Stimulated activated CD4-positive, alpha-beta T cell treated with anti-CD3 and anti-CD28 coated beads, Interleukin-1b, Interleukin-23, amount 100 ng/mL, for 24 hours (primary cell): ENCODE data around the gene EPS15.
"Not testable (repeated sequence)": the region's sequence is repeated elsewhere in the genome, so short reads cannot be mapped to it uniquely, and the experiment has no call there.

Experiments
- DNase-seq, 4 experiments: peaks; one replicate each; pipeline ENCODE4 v3.0.0-alpha.2; 2020; ENCODE audit warnings: low read depth in 4 of 4, low spot score in 1 of 4

The EPS15 gene

DNA sequence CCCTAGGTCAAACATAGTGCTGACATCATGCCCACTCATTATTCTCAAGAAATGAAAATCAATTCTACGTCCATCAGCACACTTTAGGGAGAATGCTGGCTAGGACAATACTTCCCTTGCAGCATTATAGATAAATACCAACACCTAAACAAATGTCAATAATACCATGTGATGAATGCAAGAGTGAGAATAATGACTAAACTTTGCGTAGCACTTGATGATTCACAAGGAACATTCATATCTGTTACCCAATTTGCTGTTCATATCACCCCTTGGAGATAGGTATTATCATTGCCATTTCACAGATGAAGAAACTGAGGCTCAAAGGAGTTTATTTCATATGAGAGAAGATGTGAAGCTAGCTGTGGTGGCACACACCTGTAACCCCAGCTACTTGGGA is 24.8 kb upstream of the EPS15 start:
- no peak for DNase-seq

DNA sequence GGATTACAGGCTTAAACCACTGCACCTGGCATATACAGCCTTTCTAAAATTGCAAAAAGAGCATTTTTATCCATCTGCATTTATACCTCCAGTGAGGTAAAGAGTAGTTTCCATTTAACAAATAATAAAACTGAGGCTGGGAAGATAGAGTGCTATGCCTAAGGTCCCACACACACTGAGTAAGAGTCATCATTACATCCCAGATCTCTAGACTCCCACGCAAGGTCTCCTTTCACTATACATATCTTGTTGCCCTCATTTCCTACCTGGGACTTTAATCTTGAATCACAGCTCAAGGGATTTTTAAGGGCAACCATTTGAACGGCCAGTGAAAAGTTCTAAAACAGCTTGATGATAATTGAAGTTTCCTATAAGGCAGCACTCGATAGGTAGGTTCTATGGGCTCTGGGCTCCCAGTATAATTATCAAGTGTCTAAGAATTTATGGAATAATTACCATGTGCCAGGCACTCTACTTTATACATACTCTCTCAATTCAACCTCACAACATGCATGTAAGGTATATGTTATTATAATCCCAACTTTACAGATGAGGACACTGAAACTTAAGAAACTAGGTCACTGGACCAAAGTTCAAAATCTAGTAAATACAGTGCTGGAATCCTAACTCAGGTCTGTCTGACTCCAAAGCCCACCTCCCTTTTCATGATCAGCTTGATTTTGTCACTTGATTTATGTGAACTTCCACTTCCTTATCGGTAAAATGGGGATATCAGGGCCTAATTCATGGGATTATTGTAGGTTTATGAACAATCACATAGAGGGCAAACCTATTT is 23.3 kb upstream of the EPS15 start:
- DNase-seq = no peak

DNA sequence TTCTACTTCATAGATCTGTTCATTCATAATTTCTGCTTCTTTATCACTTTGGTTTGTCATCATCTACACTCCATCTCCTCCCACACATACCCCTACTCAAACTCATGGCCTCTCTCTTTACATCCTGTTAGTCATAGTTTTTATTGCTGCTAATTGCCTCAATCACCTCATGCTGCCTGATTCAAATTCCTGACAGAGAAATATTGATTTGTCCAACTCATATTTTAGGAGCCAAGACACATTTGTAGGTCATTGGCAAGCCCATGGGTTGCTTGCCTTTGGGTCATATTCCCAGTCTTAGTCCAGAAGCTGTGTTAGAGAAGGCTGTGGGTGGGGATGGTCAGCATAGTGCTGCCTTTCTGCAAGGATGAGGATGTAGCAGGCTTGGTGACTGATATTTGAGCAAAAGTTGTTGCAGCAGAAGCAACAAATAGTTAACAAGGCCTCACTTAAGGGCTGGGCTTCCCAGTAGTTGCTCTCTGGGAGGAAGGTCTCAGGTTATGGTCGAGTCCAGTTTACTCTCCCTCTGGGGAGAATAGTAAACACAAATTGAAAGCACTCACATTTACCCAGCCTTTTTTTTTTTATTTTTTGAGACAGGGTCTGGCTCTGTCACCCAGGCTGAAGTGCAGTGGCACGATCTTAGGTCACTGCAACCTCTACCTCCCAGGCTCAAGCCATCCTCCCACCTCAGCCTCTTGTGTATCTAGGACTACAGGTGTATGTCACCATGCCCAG is 22.4 kb upstream of the EPS15 start:
- no peak for DNase-seq

DNA sequence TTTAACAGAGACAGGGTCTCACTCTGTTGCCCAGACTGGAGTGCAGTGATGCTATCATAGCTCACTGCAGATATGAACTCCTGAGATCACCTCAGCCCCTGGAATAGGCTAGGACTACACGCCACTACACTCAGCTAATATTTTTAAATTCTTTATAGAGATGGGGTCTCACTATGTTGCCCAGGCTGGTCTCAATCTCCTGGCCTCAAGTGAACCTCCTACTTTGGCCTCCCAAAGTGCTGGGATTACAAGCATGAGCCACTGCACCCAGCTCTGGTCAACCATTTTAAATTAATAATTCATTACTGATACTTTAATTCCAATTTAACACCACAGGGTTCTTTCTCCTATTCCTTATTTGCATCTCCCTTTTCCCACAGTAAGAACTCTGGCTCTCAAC is 18.5 kb upstream of the EPS15 start:
- no peak for DNase-seq

DNA sequence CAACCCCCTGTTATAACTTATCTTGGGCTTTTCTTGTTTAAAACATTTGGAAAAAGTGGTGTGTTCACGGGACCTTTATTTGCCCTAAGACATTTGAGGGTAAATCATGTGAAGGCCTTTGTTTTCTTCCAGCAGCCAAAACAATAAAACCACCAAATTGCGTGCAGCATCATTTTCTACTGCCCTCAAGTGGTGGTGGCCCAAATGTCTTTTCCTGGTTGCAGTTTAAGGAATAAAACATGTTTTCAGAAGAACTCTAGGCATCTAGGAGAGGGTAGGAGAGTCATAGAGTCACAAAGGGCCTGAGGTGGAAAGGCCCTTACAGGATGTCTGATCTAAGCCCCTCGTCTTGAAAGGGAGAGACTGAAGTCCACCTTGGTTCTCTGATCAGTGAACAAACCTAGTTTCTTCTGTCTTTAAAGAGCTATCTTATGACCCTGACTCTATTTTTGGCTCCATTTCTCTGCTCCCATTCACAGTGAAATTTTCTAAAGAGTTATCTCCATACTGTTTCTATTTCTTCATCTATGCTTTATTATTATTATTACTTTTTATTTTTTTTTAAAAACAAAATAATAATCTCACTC is 16.0 kb upstream of the EPS15 start:
- no peak for DNase-seq

DNA sequence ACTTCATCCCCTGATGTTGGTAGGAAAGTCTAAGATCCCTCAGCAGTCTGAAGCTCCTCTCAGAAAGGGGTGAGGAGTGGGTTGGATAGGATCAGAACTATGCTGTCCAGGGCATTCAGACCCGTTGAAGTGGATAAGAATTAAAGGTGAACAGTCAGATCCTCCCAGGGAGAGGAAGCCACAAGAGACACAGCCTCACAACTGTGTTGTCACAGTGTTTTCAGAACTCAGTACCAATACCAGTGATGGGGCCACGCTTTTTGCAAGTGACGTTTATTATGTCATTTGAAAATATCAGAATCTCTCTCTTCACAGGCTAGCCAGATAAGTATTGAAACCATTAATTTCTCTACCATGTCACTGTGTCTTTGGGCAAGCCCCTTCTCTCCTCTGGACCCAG is 15.4 kb upstream of the EPS15 start:
- no peak for DNase-seq

DNA sequence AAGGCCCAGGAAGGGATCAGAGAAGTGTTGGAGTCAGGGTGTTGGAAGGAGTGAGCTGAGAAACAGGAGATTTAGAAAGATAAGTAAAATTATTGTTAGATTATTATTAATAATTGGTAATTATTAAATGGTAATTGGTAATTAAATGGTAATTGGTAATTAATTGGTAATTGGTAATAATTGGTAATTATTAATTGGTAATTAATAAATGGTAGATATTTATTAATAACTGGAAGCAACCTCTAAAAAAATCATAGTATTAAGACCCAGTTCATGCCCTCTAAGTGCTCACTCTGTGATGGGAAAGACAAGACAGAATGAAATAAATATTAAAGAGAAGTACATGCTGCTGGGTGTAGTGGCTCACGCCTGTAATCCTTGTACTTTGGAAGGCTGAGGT is 13.8 kb upstream of the EPS15 start:
- DNase-seq = no peak

DNA sequence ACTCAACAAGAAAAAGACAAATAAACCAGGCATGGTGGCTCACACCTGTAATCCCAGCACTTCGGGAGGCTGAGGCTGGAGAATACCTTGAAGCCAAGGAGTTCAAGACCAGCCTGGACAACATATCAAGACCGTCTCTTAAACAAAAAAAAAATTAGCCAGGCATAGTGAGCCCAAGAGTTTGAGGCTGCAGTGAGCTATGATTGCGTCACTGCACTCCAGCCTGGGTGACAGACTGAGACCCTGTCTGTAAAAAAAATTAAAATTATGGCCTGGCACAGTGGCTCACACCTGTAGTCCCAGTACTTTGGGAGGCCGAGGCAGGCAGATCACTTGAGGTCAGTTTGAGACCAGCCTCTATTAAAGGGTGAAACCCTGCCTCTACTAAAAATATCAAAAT is 11.4 kb upstream of the EPS15 start:
- DNase-seq = not testable (repeated sequence)

DNA sequence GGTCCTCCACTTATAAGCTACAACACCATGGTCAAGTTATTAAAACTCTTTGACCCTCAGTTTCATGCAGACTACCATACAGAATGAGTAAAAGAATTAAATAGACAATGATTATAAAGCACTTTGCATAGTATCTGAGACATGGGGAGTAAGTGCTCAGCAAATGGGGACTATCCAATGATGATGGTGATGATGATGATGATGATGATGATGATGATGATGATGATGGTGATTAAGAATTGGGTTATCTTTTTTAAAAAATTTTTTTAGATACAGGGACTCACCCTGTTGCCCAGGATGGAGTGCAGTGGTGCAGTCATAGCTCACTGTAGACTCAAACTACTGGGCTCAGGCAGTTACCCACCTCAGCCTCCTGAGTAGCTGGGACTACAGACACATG is 8.1 kb upstream of the EPS15 start:
- DNase-seq = no peak

DNA sequence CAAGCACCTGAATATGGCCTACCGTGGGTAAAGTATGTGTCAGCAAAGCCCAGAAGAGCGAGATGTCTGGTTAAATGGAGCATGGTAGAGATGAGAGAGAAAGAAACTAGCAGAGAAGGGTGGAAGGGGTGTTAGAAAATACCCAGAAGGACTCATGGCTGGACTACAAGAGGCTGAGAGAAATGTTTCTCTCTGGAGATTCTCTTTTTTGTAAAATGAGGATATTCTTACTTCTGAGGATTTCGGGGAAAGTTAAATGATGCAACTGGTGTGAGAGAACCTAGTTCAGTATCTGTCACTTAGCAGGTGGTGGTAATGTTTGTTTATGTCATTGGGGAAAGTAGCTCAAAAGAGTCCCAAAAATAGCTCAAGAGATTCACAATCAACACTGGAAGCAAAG is 7.2 kb upstream of the EPS15 start:
- no peak for DNase-seq

DNA sequence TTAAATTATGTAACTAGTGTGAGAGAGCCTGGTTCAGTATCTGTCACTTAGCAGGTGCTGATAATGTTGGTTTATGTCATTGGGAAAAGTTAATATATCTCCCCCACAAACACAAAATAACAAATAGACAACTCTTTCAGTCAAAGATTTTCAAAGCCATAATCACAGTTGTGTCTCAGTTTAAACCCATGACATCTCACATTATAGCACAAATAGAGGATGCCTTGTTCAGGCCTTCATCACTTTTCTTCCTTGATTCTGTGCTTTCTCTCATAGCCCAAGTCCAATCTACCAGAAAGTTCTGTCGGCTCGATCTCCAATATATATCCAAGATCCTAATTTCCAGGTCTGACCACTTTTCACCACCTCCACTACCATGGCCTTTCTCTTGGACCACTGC is 6.2 kb upstream of the EPS15 start:
- no peak for DNase-seq

DNA sequence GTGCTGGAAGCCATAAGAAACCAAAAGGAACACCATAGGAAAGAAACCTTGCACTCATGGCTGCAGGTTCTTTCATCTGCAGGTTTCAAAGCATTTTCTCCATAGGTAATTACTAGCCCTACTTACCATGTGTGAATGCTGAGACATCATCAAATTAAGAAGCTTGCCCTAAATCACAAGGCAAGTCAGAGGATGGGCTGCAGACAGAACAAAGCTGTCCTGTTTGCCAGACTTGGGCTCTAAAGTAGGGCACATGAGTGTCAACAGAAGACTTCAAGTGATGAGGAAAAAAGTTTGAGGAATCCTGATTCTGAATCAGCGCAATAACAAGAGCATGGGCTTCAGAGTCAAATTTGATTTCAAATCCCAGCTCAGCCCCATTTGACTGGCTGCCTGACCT is 5.8 kb upstream of the EPS15 start:
- DNase-seq = no peak

DNA sequence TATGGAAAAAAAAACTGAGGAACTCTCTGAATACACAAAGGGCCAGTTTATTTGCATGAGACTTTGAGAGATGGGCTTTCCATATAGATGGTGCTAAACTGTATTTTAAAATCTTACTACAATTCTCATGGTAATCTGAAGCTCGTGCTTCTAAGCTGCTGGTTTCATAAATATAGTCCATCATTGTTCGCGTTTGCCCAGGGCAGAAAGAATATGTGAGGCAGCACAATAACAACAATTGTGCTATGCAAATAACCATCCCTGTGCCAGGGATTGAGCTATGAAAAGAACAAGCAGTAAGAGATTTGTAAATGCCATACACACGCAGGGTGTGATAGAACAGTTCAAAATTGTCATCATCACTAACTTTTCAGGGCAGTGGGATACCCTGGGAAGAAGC is 4.9 kb upstream of the EPS15 start:
- DNase-seq = no peak

DNA sequence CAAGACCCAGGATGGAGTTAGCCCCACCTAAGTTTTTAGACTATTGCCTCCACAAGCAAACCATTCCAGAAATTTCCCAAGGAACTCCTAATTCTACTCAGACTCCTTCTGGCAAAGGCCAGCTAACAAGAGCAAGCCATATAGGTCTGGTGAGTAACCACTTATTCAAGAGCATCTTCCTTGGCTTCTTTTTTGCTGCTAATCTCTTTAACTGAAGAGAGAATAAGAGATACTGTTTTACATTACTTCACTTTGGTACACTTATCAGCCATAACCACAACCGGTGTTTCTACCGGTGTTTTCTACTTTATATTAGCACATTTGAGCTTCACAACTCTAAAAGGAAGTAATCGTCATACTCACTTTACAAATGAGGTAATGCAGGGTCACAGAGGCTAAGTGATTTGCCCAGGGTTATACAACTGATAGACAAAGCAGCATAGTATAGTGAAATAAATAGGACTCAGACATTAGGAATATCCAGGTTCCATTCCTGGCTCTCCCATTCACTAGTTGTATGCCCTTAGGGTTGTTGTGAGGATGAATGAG is 1.7 kb upstream of the EPS15 start:
- DNase-seq = no peak

DNA sequence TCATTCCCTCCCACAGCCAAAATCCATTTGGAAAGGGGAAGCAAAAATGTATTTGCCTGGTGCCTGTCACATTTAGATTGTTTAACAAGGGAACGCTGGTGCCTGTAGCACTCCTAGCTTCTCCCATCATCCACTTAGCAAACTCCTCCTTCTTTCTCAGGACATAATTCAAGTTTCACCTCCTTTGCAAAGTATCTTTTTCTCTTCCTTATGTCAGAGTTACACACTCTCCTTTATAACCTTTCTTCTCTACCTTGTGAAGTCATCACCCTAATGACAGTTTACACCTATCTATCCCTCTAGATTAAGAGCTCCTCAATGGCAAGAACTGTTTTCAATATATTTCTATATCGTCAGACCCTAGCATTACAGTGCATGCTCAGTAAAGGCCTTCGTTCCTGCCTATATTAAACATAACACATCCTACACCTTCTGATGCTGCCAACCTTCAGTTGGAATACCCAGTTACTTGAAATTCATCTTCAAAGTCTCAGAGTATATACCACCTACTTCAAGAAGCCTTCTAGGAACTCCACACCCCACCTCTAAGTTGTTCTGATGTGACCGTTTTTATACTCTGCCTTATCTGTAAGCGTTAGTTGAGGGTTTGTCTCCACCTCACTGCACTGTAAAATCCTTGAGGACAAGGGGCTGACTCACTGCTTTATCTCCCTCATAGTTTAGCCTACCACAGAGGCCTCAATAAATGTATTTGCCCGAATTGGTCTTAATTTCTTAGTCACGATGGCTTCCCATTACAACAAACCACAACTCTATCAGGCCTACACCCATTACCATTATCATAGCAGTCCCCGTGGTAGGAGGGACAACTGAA is 1.0 kb upstream of the EPS15 start:
- DNase-seq = no peak

DNA sequence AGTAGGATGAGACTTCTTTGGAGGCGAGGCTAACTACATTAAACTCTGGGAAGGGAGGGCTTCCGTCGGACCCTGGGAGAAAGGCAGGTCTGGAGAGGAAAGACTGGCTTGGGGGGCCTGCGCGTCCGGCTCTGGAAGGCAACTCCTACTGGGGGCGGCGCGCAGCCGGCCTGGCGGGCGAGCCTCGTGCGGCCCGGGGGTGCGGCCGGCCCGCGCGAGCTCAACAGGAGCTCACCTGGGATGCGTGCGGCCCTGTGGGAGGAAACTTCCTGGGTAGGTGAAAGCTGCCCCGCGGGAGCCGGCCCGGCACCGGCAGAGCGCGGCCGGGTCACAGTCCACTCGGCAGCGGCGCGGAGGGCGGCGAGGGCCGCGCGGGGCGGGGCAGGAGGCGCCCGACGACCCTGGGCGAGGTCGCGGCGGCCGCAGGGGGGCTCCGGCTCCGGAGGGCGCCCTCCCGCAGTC is 449 bp downstream of the EPS15 start:
- peak in 3 of 4 experiments; percentile 15 to 27 (median 27) for DNase-seq

DNA sequence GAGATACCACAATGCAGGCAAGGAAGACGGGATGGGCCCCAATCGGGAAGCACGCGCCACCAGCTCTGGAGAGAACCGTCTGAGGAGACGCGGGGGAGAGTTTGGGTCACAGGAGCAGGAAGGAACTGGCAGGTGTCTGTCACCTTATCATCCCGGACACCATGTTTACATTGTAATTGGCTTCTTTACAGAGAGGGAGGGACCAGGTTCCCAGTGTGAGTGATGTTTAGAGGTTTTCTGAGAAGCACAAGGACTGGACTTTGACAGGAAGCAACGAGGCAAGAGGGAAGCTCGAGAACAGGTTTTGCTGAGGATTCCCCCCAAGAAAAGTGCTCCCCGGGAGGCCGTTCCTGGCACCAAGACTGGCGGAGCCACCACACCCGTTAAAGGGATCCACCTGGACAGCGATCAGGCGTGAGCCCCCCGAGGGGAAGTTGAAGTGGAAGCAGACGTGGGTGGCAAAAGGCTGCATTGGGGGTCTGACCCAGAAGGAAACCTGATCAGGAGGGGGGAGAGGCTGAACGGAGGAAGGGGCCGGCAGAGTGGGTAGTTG is 957 bp downstream of the EPS15 start:
- DNase-seq = peak in 1 of 4 experiments; percentile 16

DNA sequence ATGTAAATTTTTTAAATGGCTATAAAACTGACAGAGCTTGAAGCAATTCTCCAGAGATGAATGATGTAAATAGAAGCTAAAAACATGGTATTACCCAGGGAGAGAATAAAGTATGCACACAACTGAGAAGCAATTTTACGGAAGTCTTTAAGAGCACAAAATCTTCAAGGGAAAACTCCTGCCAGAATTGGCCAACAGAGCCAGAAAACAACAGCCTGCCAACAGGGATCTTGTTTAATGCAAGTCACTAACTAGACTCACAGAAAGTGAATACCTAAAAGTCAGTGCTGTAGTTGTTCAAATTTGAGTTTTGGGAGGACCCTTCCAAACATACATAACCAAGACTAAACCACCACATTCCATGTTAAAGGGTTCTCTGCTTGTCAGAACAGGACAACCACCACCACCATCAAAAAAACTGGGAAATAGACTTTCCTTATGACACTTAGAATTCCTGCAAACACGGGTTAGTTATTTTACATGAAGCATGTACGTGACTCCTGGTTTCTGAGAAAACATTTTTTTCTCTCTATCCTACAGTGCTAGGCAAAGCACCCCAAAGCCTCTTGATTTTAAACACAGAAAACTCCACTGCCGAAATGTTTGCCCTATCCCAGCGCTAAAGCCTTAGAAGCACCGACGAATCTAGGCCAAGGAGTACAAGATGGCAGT is 1.6 kb downstream of the EPS15 start:
- no peak for DNase-seq

DNA sequence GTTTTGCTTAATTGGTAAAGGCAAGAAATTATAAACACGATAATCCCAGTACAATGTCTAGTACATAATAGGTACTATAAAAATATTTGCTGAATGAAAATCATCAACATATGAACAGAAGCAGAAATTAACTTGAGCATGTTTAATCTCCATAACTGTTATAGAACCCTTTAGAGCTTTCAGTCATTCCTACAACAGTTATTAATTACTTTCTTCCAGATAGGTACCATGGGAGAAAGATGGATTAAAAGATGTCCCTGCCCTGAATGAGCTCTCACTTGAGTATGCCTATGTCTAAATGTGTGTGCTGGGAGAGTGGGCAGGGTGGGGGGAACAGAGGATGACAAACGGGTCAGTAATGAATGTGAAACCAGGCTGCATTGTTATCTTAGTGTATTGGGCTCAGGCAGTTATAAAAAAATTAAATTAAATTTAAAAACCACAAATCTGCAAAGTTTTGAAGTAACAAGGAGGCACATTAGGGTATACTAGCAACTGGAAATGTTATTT is 2.4 kb downstream of the EPS15 start:
- no peak for DNase-seq
